Smooth muscle cell (in vitro differentiated cells): ENCODE measurements around the gene PPFIBP2. TPM values are rescaled to one million over a fixed set of nuclear protein-coding genes. Genes with fewer than 3 reads are reported as not detected.

Experiments used
- DNase-seq: peaks from one replicate; lab custom pipeline; 2025; ENCODE audit not compliant: unreplicated experiment; lab: John Stamatoyannopoulos, UW
- H2AFZ ChIP-seq: fragments of 200-600 bp; sonication (generic); 2 replicates; pipeline ENCODE4 v1.6.0; 2016; ENCODE audit warnings: antibody characterized with exemption, low read depth, mild to moderate bottlenecking
- H3F3A ChIP-seq: fragments of 200-600 bp; sonication (generic); 2 replicates; pipeline ENCODE4 v1.6.0; 2017; ENCODE audit warnings: antibody characterized with exemption, low read depth
- H3K27ac ChIP-seq: fragments of 200-600 bp; sonication (generic); 2 replicates; pipeline ENCODE4 v1.5.1; 2016; ENCODE audit warnings: low read depth, mild to moderate bottlenecking
- H3K27me3 ChIP-seq: fragments of 200-600 bp; sonication (generic); 2 replicates; pipeline ENCODE4 v1.6.1; 2016; ENCODE audit warnings: low read depth, mild to moderate bottlenecking
- H3K36me3 ChIP-seq: fragments of 200-600 bp; sonication (generic); 2 replicates; pipeline ENCODE4 v1.5.1; 2016; ENCODE audit warnings: low read depth
- H3K4me1 ChIP-seq: fragments of 200-600 bp; sonication (generic); 2 replicates; pipeline ENCODE4 v1.5.1; 2016; ENCODE audit warnings: low read depth
- H3K4me2 ChIP-seq: fragments of 200-600 bp; sonication (generic); 2 replicates; pipeline ENCODE4 v1.6.0; 2016; ENCODE audit warnings: mild to moderate bottlenecking
- H3K4me3 ChIP-seq: fragments of 200-600 bp; sonication (generic); 2 replicates; pipeline ENCODE4 v1.5.1; 2016; ENCODE audit warnings: mild to moderate bottlenecking
- H3K79me2 ChIP-seq: fragments of 200-600 bp; sonication (generic); 2 replicates; pipeline ENCODE4 v1.6.0; 2016; ENCODE audit warnings: low read depth, mild to moderate bottlenecking
- H3K9ac ChIP-seq: fragments of 200-600 bp; sonication (generic); 2 replicates; pipeline ENCODE4 v1.6.0; 2016; ENCODE audit warnings: low read depth
- H3K9me3 ChIP-seq: fragments of 200-600 bp; sonication (generic); replicated peaks from 2 replicates; pipeline ENCODE4 v1.5.1; 2016; ENCODE audit warnings: low read depth
- H4K20me1 ChIP-seq: fragments of 200-600 bp; sonication (generic); 2 replicates; pipeline ENCODE4 v1.6.0; 2016; ENCODE audit warnings: low read depth
- WGBS: methylation state at CpG from one replicate; pipeline ENCODE4 v1.1.7; 2016; ENCODE audit warnings: low lambda C conversion rate; 5-methylcytosine and 5-hydroxymethylcytosine counted together
- polyA plus RNA-seq: library from polyadenylated mRNA; unstranded; fragments of >200 nt; fragmentation: Nextera tagmentation; extraction: Ambion mirVana; gene quantifications from 2 replicates; pipeline ENCODE4 v1.2.1, GENCODE V29; 2016
- total RNA-seq: library from RNA; depleted of rRNA; stranded (reverse); fragments of >200 nt; gene quantifications from 2 replicates; pipeline ENCODE4 v1.2.3, GENCODE V29; 2014
- TF ChIP-seq, protein P1 (sequence below): fragments of 200-600 bp; sonication (generic); IDR thresholded peaks from 2 replicates; pipeline ENCODE4 v1.5.1; 2017; ENCODE audit warnings: borderline replicate concordance, mild to moderate bottlenecking, antibody characterized with exemption; ENCODE audit not compliant: insufficient read depth, poor library complexity, severe bottlenecking

The PPFIBP2 gene
- total and polyA plus RNA-seq, 2 experiments from 2014 or later: 9.8 to 20.2 TPM

DNA sequence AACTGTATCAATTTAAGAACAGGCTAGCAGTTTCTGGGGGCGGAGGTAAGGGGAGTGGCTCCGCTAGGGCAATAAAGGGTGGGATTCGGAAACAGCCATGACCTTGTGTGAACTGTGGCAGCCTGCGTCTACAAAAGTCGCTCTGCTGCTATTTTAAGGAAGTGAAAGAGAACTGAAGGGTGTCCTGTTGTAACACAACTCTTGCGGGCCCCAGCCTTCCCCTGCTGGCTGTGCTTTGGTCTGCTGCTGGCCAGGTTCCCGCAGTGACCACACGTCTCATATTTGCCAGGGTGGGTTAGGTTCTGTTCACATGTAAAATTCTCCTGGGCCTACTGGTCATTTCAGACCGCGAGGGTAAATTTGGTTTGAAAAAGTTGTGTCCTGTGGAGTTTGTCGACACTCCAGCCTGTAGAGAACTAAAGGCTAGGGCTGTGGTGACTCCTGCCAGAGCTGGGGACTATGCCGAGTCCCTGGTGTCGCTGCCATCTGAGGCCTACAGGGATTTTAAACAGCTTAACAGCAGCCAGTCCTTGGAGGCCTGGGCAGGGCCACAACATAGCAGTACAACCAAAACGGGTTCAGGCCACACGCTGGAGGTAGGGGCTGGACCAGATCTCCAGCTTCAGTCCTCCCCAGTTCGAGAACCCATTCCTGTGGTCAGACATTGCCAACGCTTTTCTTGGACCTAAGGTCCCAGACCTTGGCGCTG lies 1.1 kb upstream of the PPFIBP2 start:
- H3K79me2 ChIP-seq: peaks cover 9% of the 10 kb centered on the region
- H3K27me3 ChIP-seq: no peaks in the 10 kb centered on the region
- H3K4me2 ChIP-seq: peak overlapping the region; percentile 96
- peak overlapping the region; percentile 67 for H3K4me3 ChIP-seq
- peaks cover 12% of the 10 kb centered on the region for H3K4me1 ChIP-seq
- H3K9ac ChIP-seq: peak overlapping the region; percentile 21
- no peaks in the 10 kb centered on the region for H3F3A ChIP-seq
- peak overlapping the region; percentile 25 for H3K27ac ChIP-seq
- H4K20me1 ChIP-seq: no peaks in the 10 kb centered on the region
- DNase-seq: no peak
- no peaks in the 10 kb centered on the region for H3K9me3 ChIP-seq
- TF ChIP-seq, protein P1, sequence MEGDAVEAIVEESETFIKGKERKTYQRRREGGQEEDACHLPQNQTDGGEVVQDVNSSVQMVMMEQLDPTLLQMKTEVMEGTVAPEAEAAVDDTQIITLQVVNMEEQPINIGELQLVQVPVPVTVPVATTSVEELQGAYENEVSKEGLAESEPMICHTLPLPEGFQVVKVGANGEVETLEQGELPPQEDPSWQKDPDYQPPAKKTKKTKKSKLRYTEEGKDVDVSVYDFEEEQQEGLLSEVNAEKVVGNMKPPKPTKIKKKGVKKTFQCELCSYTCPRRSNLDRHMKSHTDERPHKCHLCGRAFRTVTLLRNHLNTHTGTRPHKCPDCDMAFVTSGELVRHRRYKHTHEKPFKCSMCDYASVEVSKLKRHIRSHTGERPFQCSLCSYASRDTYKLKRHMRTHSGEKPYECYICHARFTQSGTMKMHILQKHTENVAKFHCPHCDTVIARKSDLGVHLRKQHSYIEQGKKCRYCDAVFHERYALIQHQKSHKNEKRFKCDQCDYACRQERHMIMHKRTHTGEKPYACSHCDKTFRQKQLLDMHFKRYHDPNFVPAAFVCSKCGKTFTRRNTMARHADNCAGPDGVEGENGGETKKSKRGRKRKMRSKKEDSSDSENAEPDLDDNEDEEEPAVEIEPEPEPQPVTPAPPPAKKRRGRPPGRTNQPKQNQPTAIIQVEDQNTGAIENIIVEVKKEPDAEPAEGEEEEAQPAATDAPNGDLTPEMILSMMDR: no peak
- H3K36me3 ChIP-seq: no peaks in the 10 kb centered on the region
- H2AFZ ChIP-seq: peak overlapping the region; percentile 92
- WGBS: 34% methylated on average over 18 of the region's 18 CpGs

DNA sequence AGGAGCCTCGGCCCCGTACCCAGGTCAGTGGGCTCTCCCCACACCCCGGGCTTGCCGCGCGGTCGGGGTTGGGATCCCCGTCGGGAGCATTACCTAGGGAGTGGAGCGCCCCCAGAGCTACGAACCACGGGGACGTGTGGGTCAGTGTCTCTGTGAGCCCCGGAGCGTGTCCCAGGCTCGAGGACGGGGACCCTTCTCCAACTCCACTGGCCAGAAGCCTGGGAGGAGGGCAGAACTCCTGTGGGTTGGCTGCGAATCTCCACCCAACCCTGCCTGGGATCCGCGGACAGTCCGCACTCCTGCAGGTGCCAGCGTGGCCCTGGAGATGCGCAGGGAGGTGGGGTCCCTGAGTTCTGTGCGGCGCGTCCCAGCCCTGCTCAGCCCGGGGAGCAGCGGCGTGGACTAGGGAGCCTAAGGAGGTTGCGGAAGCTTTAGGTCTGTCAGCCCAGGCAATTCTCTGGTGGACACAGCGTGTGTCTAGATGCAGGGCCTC lies 346 bp downstream of the PPFIBP2 start:
- H3K79me2 ChIP-seq: peaks cover 10% of the 10 kb centered on the region
- no peaks in the 10 kb centered on the region for H3K9me3 ChIP-seq
- TF ChIP-seq, protein P1: no peak
- H3K27me3 ChIP-seq: no peaks in the 10 kb centered on the region
- H3K36me3 ChIP-seq: no peaks in the 10 kb centered on the region
- under 1% methylated on average over 30 of the region's 31 CpGs for WGBS
- no peak for DNase-seq
- H2AFZ ChIP-seq: peak overlapping the region; percentile 92
- peak overlapping the region; percentile 26 for H3K9ac ChIP-seq
- H3K4me3 ChIP-seq: peak overlapping the region; percentile 67
- no peaks in the 10 kb centered on the region for H4K20me1 ChIP-seq
- peaks cover 12% of the 10 kb centered on the region for H3K4me1 ChIP-seq
- peak overlapping the region; percentile 96 for H3K4me2 ChIP-seq
- H3F3A ChIP-seq: no peaks in the 10 kb centered on the region
- H3K27ac ChIP-seq: no peak overlapping the region

DNA sequence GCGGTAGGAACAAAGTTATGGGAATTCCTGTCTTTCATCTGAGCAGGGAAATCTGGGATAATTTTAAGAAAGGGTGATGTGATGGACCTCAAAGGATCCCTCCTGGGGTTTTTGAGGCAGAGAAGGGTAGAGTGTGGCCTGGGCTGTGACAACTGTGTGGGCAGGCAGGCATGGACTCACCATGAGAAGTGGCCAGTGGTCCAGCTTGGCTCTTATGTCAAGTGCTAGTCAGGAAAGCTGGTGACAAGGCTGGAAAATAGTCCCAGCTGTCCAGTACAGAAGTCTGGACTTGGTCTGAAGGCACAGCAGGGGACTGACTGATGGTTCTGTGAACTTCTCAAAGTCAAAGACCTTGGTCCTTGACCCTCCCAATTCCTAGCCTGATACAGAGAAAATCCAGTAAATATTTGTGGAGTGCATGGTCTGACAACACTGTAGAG lies 1.7 kb downstream of the PPFIBP2 start:
- Histone ChIP-seq H3K36me3 (no peaks in the 10 kb centered on the region), H3K27ac (no peak overlapping the region), H3K9me3 (no peaks in the 10 kb centered on the region), H2AFZ (no peak overlapping the region), H3K4me1 (peaks cover 12% of the 10 kb centered on the region), H3K79me2 (peaks cover 10% of the 10 kb centered on the region), H3K27me3 (no peaks in the 10 kb centered on the region), H3K4me2 (no peak overlapping the region), H3K9ac (no peak overlapping the region), H3K4me3 (peak overlapping the region; percentile 67), H4K20me1 (no peaks in the 10 kb centered on the region), H3F3A (no peaks in the 10 kb centered on the region)
- DNase-seq: no peak
- 100% methylated on average over 1 of the region's 1 CpG for WGBS
- TF ChIP-seq, protein P1: no peak
